ENCODE results near the gene PHYH.
"Not testable (repeated sequence)": the region's sequence is repeated elsewhere in the genome, so short reads cannot be mapped to it uniquely, and the experiment has no call there.

Gene PHYH

DNA sequence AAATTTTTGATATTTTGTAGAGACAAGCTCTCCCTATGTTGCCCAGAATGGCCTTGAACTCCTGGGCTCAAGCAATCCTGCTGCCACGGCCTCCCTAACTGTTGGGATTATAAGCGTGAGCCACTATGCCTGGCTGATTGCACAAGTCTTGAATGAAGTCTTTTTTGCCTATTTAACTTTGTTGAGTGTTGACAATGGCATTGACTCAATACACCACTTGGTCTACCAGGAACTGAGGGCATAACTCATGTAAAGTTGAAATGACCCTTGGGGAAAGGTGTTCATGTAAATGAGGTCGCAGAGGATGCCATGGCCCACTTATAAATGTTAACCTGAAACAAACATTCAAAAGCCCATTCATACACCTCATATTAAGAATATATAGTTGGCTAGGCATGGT, 58.3 kb downstream of the PHYH start:
- TF ChIP-seq, protein P1, sequence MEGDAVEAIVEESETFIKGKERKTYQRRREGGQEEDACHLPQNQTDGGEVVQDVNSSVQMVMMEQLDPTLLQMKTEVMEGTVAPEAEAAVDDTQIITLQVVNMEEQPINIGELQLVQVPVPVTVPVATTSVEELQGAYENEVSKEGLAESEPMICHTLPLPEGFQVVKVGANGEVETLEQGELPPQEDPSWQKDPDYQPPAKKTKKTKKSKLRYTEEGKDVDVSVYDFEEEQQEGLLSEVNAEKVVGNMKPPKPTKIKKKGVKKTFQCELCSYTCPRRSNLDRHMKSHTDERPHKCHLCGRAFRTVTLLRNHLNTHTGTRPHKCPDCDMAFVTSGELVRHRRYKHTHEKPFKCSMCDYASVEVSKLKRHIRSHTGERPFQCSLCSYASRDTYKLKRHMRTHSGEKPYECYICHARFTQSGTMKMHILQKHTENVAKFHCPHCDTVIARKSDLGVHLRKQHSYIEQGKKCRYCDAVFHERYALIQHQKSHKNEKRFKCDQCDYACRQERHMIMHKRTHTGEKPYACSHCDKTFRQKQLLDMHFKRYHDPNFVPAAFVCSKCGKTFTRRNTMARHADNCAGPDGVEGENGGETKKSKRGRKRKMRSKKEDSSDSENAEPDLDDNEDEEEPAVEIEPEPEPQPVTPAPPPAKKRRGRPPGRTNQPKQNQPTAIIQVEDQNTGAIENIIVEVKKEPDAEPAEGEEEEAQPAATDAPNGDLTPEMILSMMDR (IDR thresholded peaks at IDR 0.05; ENCODE audit: borderline replicate concordance, control extremely low read depth, extremely low read depth, insufficient read depth, missing control alignments), result no peak
- DNase-seq (ENCODE audit: low spot score), result no peak
- in situ Hi-C loops (cut with MboI; ENCODE audit: low sequenced_read_pairs, unreplicated experiment), result no loop called here

DNA sequence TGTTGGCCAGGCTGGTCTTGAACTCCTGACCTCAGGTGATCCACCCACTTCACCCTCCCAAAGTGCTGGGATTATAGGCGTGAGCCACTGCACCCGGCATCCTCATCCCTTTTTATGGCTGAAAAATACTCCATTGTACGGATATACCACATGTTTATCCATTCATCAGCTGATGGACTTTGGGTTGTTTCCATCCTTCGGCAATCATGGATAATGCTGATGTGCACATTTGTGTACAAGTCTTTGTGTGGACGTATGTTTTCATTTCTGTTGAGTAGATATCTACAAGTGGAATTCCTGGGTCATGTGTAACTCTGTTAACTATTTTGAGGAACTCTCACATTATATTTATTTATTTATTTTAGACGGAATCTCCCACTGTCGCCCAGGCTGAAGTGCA, 59.9 kb downstream of the PHYH start:
- in situ Hi-C loops (cut with MboI; ENCODE audit: low sequenced_read_pairs, unreplicated experiment), result no loop called here
- TF ChIP-seq, protein P1 (IDR thresholded peaks at IDR 0.05; ENCODE audit: borderline replicate concordance, control extremely low read depth, extremely low read depth, insufficient read depth, missing control alignments), result no peak
- no peak for DNase-seq (ENCODE audit: low spot score)

DNA sequence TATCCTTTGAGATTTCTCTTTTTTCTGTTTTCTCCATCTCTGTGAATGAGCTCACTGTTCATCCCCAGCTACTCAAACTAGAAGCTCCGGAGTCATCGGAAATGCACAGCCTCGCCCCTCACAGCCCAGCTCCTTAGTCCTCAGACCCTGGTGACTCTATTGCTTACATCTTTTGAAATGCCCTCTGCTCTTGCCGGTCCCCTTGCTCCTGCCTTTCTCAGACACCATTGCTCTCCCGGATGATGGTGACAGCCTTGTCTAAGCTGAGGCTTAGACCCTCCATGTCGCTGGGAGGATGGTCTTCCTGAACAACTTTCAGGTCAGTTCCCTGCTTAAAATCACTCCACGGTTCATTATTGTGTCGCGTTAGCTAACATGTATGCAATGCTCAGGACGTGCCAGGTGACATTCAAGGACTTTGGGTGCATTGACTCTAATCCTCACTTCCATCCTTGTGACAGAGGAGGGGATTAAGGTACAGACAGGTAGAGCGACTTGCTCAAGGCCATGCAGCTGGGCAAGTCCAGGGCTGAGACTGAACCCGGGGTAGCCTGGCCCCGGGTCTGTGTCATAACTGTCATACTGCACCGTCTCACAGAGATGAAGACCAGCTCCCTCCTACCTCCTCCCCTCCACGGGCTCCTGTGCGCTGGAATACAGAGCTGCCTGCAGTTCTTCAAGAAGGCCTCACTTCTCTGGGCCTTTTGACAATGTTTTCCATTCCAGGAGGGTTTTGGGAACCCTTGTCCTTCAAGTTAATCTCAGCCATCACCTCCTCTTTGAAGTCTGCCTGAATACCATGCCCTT, 61.4 kb downstream of the PHYH start:
- in situ Hi-C loops (cut with MboI; ENCODE audit: low sequenced_read_pairs, unreplicated experiment), result no loop called here
- TF ChIP-seq, protein P1 (IDR thresholded peaks at IDR 0.05; ENCODE audit: borderline replicate concordance, control extremely low read depth, extremely low read depth, insufficient read depth, missing control alignments), result no peak

DNA sequence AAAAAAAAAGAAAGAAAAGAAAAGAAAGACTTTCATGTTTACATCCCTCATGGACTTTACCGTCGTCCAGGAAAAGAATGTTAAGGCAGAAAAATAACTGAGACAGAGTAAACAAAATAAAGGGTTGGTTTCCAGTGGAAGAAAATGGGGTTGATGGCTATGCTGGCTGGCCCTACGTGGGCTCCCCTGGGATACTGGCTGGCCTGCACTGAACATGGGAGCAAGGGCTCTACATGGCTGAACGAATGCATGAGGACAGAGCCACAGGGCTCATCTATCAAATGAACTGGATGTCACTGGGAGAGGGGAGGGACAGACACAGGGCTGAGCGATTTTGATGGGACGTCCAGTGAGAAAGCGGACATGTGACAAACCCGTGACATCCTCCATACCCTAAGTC, 63.2 kb downstream of the PHYH start:
- TF ChIP-seq, protein P1 (IDR thresholded peaks at IDR 0.05; ENCODE audit: borderline replicate concordance, control extremely low read depth, extremely low read depth, insufficient read depth, missing control alignments), result no peak
- DNase-seq (ENCODE audit: low spot score), result no peak
- in situ Hi-C loops (cut with MboI; ENCODE audit: low sequenced_read_pairs, unreplicated experiment), result no loop called here

More for the DNA sequence above, 61.4 kb downstream of the PHYH start:
- DNase-seq (ENCODE audit: low spot score), result no peak

DNA sequence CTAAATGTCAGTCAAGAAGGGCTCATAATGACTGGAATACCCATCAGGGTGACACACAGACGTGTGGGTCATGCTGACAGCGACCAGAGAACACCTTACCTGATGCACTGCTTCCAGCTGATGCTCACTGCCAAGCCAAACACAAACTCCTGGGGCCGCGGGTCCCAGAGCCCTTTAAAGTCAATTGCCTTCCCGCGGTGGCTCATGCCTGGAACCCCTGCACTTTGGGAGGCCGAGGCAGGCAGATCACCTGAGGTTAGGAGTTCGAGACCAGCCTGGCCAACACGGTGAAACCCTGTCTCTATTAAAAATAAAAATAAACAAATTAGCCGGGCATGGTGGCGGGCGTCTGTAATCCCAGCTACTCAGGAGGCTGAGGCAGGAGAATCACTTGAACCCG, 65.1 kb downstream of the PHYH start:
- DNase-seq (ENCODE audit: low spot score); in situ Hi-C loops (cut with MboI; ENCODE audit: low sequenced_read_pairs, unreplicated experiment): not testable (repeated sequence)

DNA sequence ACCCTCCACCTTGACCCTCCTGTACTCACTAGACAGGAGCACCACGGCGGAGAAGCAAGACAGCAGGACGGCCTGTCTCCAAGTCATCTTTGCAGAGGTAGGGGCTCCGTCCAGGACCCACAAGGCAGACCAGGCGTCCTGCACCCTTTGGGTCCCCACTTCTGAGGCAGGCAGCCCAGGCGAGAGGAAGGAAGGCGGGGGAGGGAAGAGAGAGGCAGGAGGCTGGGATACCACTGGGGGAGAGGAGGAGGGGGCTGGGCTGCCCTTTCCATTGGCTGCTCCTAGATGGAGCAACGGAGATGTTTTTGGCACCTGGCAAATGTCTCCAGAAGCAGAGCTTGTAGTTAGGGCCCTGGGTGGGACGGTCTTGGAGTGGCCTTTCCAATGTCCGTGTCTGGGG, 65.7 kb downstream of the PHYH start, which contains the start of gene UCMA:
UCMA (minus strand) TSS at position 203 of the 400 bp plus-strand sequence; CDS start at position 87, 116 bp downstream.
- in situ Hi-C loops (cut with MboI; ENCODE audit: low sequenced_read_pairs, unreplicated experiment), result no loop called here
- TF ChIP-seq, protein P1 (IDR thresholded peaks at IDR 0.05; ENCODE audit: borderline replicate concordance, control extremely low read depth, extremely low read depth, insufficient read depth, missing control alignments), result no peak
- no peak for DNase-seq (ENCODE audit: low spot score)

DNA sequence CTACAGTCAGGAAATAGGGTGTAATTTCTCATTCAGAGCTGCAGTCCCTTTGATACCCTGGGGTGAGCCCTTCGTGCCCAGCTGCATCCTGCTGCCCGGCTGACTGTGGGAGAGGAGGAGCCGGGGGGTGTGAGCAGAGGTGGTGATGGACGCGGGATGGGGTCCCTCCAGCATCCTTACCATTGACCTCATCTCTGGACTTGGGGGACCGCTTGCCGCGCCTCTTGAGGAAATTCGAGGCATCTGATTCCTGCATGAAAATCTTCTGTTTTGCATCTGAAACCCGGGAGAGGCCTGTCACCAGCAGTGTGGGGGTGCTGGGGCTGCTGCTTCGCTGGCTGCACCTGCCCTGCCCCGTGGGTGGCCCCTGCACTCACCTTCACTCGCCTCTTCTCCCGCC, 66.5 kb downstream of the PHYH start:
- DNase-seq (ENCODE audit: low spot score), result no peak
- in situ Hi-C loops (cut with MboI; ENCODE audit: low sequenced_read_pairs, unreplicated experiment), result no loop called here
- TF ChIP-seq, protein P1 (IDR thresholded peaks at IDR 0.05; ENCODE audit: borderline replicate concordance, control extremely low read depth, extremely low read depth, insufficient read depth, missing control alignments), result no peak

Measured in GM13976 (cell line).